Right lobe of liver (tissue), 6 donors: ENCODE measurements around the gene UBN1. TPM values are rescaled to one million over a fixed set of nuclear protein-coding genes. Genes with fewer than 3 reads are reported as not detected.

Experiments used
- ATAC-seq, 4 donors: fragments of 200-7000 bp; cut with Tn5 transposase; one replicate each; pipeline ENCODE4 v1.9.1; 2020; ENCODE audit warnings: mild to moderate bottlenecking in 4 of 4, moderate library complexity in 4 of 4
- DNase-seq, 3 donors: peaks; one replicate each; pipeline ENCODE4 v3.0.0-alpha.2; 2020
- H3K27ac ChIP-seq, 3 donors: fragments of 200-600 bp; one replicate each; pipeline ENCODE4 v1.8.0; 2022
- H3K27me3 ChIP-seq, 2 donors: fragments of 200-600 bp; one replicate each; pipeline ENCODE4 v1.8.0; 2022
- H3K36me3 ChIP-seq, 4 donors: fragments of 200-600 bp; sonication (generic) in 1 of 4; one replicate each; pipeline versions ENCODE4 v1.5.1 to v1.8.0; 2017 to 2022; ENCODE audit warnings: control low read depth in 1 of 4
- H3K4me1 ChIP-seq, 4 donors: fragments of 200-600 bp; sonication (generic) in 1 of 4; one replicate each; pipeline versions ENCODE4 v1.5.1 to v1.8.0; 2017 to 2022; ENCODE audit warnings: control low read depth in 1 of 4
- H3K4me3 ChIP-seq, 3 donors: fragments of 200-600 bp; one replicate each; pipeline ENCODE4 v1.8.0; 2022
- H3K9me3 ChIP-seq, 4 donors: fragments of 200-600 bp; sonication (generic) in 1 of 4; one replicate each; pipeline versions ENCODE4 v1.5.1 to v1.8.0; 2017 to 2022; ENCODE audit warnings: control low read depth in 1 of 4
- CTCF ChIP-seq, 4 donors: fragments of 200-600 bp in 3 of 4; fragments of 450-650 bp in 1 of 4; IDR thresholded peaks; one replicate each; pipeline versions ENCODE4 v1.5.1 to v1.8.0; 2016 to 2022; ENCODE audit warnings: antibody characterized with exemption in 4 of 4, mild to moderate bottlenecking in 2 of 4
- POLR2A ChIP-seq: fragments of 450-650 bp; IDR thresholded peaks from one replicate; pipeline ENCODE4 v1.6.1; 2017; ENCODE audit warnings: antibody characterized with exemption, mild to moderate bottlenecking
- WGBS: methylation state at CpG from one replicate; pipeline ENCODE4 v1.1.6; 2018; ENCODE audit warnings: low coverage, low lambda C conversion rate; ENCODE audit not compliant: insufficient coverage; ENCODE audit errors: missing lambda C conversion rate; 5-methylcytosine and 5-hydroxymethylcytosine counted together
- intact Hi-C, 2 donors: fragments of 100-400 bp; cut with DNase I; formaldehyde crosslinking; loops; one replicate each; pipeline versions ENCODE4 v1.11.2 to v1.14.1; 2022
- total RNA-seq, 6 experiments: library from RNA; depleted of rRNA in 2 of 6; stranded (reverse); fragments of >200 nt in 2 of 6; fragmentation: NEBNext Ultra II Directional in 3 of 6; extraction: Animal tissue kit (Norgen Biotek cat#: 25700) in 3 of 6; gene quantifications; one replicate each; pipeline versions ENCODE4 v1.1.0 to v1.2.4, GENCODE V29; 2016 to 2023
- donor health status: DM: no; HTN: yes; CAD: no.
- donor health status: DM: no; HTN: no; CAD: no.
- donor health status: DM: no; HTN: no; CAD: no.
- donor health status: DM: no; HTN: yes; CAD: no.
- donor health status: DM: no; HTN: yes; CAD: no.

The UBN1 gene
- total RNA-seq, 6 experiments from 2014 or later = 12.0 to 18.6 (median 16.2) TPM

GRCh38 chr16:4931381-4931780 is 84.1 kb downstream of the UBN1 start:
- H3K9me3 ChIP-seq = no peaks in the 10 kb centered on the region
- WGBS = 75% methylated on average over 5 of the region's 11 CpGs
- intact Hi-C loops = no loop called here
- DNase-seq (no peak), ATAC-seq (no peak)
- H3K27ac ChIP-seq = no peak overlapping the region
- H3K36me3 ChIP-seq = no peaks in the 10 kb centered on the region
- H3K4me1 ChIP-seq = peaks cover 0 to 20% (median 5%) of the 10 kb centered on the region in 4 donors
- no peaks in the 10 kb centered on the region for H3K27me3 ChIP-seq
- H3K4me3 ChIP-seq = no peak overlapping the region
- TF ChIP-seq CTCF (IDR thresholded peaks at IDR 0.05) (no peak), POLR2A (no peak)

Other genes with a start within 250 kb of the UBN1 start
- 10 to 100 TPM in 4 of 6 experiments, 1 to 10 TPM in 2; 6.4 to 29.5 (median 17.2) TPM for gene UBALD1, start 232.6 kb upstream of the UBN1 start, total RNA-seq
- gene MGRN1, start 222.7 kb upstream of the UBN1 start, total RNA-seq = 10 to 100 TPM; 42.5 to 67.3 (median 49.5) TPM
- 10 to 100 TPM; 17.8 to 36.3 (median 23.0) TPM for gene NUDT16L1, start 153.9 kb upstream of the UBN1 start, total RNA-seq
- 10 to 100 TPM in 1 of 6 experiments, 1 to 10 TPM in 5; 4.7 to 10.7 (median 7.6) TPM for gene ANKS3, start 113.2 kb upstream of the UBN1 start, total RNA-seq
- under 1 TPM in 5 of 6 experiments, not detected in 1; 0.12 to 0.92 (median 0.42) TPM for gene DNAAF8, start 112.9 kb upstream of the UBN1 start, total RNA-seq
- gene ZNF500, start 80.3 kb upstream of the UBN1 start, total RNA-seq = 1 to 10 TPM; 4.5 to 6.6 (median 5.8) TPM
- gene SEPTIN12, start 59.1 kb upstream of the UBN1 start, total RNA-seq = not detected
- under 1 TPM in 2 of 6 experiments, not detected in 4; 0.44 to 0.95 TPM for gene SMIM22, start 52.1 kb upstream of the UBN1 start, total RNA-seq
- 10 to 100 TPM in 5 of 6 experiments, 1 to 10 TPM in 1; 8.3 to 24.2 (median 14.0) TPM for gene ROGDI, start 44.8 kb upstream of the UBN1 start, total RNA-seq
- gene GLYR1, start 193 bp upstream of the UBN1 start, total RNA-seq = 10 to 100 TPM; 33.1 to 55.2 (median 51.2) TPM
- 10 to 100 TPM in 4 of 6 experiments, 1 to 10 TPM in 2; 6.9 to 23.8 (median 14.4) TPM for gene PPL, start 89.7 kb downstream of the UBN1 start, total RNA-seq
- 1 to 10 TPM in 1 of 6 experiments, under 1 TPM in 4, not detected in 1; 0.09 to 1.1 (median 0.60) TPM for gene SEC14L5, start 110.8 kb downstream of the UBN1 start, total RNA-seq
- 10 to 100 TPM in 2 of 6 experiments, 1 to 10 TPM in 4; 6.6 to 22.1 (median 8.4) TPM for gene NAGPA, start 186.5 kb downstream of the UBN1 start, total RNA-seq
- not detected for gene C16orf89, start 218.5 kb downstream of the UBN1 start, total RNA-seq
- 10 to 100 TPM; 16.0 to 28.0 (median 16.9) TPM for gene ALG1, start 224.4 kb downstream of the UBN1 start, total RNA-seq